Activated CD8-positive, alpha-beta memory T cell treated with anti-CD3 and anti-CD28 coated beads, Interleukin-2, amount 50 U/mL, for 1 hour (primary cell): Measurements from ENCODE around the gene CAMK2D.

Experiments
- DNase-seq: peaks from one replicate; pipeline ENCODE4 v3.0.0-alpha.2; 2020; ENCODE audit errors: extremely low read depth

The CAMK2D gene

DNA sequence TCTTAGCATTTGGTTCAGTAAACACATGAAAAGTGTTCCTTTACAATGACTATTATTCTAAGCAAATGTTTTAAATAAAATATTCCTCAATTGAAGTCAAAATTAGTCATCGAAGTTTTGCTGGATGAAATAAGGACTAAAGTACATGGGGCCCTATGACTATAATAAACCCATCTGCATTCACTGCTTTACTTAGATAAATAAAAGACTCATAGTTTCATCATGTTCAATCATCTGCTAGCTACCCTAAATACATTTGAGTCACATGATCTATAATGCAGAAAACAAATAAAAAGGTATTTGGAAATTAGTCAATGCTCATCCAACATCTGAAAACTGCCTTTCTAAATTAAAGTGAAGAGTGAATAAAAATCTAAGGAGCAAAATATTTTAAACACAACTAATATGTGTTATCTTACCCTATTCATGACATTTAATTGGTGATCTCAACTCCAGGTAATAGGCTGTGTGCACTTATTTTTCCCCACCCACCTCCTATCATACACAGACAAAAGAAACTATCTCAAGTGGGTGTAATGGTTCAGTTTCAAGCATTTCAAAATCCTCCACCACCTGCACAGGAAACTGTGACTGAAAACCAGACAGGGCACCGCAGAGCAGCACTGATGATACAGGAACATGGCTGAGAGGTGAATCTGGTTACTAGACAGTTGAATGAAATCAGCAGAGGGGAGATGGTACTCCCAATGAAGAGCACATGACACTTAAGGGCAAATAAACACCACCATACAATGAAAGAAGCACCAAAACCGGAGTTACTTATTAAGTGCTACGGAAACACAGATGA is 78.6 kb downstream of the CAMK2D start:
- peak; percentile 40 for DNase-seq

DNA sequence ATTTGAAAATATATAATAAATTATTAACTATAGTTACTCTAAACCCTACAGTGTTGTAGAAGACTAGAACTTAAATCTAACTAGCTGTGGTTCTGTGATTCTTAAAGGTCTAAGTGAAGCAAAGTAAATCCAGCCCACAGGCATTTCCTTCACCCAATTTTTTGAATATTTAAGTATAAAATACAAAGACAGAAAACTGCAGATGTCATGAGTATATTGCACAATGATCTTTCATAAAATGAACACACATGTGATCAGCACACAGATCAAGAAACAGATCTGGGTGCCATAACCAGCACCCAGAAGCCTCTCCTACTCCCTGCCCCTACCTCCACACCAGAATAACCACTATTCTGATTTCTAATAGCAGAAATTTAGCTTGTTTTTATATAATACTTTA is 82.9 kb downstream of the CAMK2D start:
- no peak for DNase-seq

DNA sequence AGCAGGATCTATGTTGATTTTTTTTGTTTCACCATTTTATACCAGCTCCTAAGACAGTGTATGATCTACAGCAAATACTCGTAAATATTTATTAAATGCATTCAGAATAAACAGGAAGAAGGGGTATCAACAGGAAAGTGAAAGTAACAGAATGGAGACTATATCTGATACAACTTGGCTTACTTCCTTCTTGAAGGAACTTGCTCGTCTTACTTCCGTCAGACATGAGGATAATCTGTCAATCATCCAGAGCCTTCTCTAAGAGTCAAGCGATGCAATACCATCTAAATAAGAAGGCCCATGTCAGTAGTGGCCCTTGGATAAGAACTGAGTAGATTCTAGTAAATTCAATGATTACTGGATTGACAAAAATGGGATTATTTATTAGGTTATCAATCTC is 84.2 kb downstream of the CAMK2D start:
- DNase-seq, result no peak

DNA sequence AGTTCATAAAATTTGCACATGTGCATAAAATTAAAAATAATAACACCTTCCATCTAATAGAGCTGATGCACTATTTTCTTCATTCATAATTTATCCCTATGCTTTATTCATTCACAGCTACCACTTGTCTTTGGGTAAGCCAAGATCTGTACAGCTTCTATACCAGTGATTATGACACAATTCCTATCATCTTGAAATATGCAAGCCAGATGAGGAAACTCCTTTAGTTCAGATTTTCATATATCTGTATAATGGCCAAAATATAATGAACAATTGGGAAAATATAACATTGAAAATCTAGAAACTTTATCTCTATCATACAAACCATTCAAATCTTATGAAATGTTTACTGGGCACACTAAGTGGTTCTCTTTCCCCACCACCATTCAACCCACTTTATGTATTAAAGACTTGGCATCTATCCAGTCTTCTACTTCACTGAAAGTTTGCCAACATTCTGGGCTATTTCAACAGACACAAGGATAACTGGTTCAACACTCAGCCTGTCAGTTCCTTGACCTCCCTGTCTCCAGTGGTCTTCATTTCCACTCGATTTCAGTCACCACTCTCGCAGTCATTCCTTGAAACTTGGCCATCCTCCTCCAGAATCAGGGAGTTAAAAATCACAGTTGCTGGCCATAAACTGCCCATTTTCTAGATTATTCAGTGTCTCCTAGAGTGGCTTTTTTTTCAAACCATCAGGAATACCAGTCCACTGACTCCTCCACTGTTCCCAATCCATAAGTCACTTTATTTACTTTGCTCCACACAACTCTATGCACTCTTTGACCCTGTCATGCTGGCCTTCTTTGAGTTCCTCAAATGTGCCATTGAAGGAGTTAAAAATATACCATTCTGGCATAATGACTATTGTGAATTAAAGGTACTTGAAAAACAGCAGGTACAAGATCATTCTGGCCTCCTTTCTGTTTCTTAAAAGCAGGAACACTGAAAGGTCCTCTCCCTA is 85.5 kb downstream of the CAMK2D start:
- no peak for DNase-seq

DNA sequence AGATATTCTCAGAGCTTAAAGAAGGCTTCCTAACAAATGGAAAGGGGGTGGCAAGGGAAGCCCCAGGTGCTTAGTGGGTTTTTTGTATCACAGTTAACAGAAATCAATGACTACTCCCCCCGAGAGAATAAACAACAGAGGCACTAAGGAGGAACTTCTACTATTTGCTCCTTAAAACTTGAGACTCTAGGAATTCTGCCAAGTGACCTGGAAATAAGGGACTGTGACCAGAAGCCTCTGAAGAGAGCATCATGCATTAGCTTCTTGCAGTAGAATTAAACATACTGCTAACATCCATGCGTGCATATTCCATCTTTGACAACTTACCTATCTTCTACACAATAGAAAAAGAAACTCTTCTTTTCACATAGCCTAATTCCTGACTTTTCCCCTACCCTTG is 86.8 kb downstream of the CAMK2D start:
- DNase-seq, result no peak

DNA sequence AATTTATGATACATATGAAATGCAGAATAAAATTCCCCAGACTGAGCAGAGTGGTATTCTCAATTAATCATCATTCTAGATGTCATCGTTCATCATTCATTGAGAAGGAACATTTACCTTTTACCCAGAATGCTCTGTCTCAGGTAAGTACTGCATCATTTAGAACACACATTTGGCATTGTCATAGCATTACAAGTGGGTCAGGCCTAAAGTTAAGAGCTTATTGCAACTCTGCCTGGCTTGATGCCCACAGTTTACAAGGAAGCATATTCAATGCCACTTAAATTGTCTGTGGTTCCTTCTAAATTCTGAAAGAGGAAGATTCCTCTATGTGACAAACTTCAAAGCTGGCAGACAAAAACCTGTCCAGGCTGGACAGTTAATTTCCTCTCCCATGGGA is 87.3 kb downstream of the CAMK2D start:
- DNase-seq, result no peak

DNA sequence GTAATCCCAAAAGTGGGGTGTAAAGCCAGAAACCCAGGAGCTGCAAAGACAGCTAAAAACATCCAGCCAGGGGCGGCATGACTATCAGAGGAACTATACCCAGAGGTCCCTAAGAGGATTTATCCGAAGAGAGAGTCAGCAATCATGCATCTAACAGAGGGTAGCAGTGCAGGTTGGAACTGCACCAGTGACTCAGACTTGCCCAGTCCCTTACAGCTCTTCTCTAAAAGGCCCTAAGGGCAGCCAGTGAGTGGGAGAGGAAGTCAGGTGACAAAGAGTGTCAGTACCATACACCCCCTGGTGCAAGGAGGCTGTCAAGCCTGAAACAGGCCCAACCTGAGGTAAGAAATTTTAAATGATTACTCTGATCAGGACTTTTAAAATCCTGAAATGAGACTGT is 88.1 kb downstream of the CAMK2D start:
- DNase-seq, result no peak

DNA sequence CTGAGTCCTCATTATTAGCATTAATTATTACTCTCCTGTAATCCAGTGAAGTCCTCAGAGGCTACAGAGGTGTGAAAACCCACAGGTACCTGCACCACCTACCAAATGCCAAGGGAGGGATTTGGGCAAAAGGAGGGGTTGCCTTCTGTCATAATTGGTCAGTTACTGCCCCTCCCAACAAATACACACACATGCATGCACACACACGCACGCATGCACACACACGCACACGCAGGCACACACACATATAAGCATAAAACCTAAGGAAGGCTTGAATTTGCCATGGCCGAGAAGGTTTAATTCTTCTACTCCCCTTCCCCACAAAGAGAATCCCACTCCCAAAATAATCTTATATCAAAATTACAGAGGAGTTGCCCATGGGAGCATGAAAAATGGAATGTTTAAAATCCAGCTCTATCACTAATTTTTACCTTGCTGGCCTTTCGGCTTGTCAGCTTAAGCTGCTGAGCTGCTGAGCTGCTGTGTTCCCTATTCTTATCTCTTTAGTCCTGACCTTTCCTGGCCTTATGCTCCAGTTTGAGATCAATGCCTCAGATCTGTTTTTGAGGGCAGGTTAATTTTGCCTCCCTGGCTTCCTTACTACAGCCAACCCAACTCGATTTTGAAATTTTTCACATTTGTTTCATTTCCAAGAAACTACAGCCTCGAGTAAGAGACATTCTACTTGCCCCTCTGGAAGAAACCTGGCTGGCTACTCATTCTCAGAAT is 95.0 kb downstream of the CAMK2D start:
- no peak for DNase-seq

DNA sequence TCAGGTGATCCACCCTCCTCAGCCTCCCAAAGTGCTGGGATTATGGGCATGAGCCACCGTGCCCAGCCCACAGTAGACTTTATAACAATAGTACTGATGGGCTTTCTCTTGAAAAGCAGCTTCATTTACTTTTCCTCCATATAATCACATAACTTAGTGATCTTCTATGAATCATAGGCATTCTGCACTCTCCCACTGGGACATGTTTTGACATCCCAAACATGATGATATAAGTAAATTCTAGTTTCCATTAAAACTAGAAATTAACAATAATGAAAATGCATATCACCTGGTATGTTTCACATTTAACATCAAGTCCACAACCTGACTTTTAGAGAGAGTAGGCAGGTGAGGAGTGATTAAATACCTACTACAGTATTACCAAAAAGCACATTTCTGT is 96.5 kb downstream of the CAMK2D start:
- no peak for DNase-seq

DNA sequence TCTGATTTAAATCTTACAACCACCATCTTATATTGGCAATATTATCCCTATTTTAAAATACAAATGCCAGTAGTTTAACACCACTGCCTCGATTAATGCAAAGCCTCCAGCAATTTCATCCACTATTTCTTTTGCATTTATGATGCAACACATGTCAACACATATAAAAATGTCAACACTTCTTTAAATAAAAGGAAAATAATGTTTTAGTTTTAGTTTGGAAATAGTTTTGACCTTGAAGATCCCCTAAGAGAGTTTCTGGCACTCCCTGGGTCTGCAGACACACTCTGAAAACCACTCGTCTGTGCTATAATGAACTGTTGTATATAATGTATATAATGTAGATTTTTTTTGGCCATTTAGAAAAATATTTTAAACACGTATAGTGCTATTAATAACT is 99.0 kb downstream of the CAMK2D start:
- DNase-seq, result no peak

DNA sequence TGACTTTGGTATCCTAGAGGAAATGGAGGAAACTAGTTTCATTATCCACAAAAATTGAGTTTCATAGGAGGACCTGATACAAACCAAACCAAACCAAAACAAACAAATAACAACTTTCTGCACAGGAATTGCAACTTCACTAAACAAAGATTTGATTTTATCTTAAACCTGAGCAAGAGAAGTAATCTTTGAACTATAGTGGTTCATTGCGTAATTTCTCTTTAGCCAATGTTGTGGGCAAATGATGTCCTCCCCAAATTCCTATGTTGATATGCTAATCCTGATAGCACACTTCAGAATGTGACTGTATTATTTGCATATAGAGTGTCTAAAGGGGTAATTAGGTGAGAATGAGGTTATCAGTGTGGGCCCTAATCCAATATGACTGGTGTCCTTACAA is 102.4 kb downstream of the CAMK2D start:
- DNase-seq, result no peak

DNA sequence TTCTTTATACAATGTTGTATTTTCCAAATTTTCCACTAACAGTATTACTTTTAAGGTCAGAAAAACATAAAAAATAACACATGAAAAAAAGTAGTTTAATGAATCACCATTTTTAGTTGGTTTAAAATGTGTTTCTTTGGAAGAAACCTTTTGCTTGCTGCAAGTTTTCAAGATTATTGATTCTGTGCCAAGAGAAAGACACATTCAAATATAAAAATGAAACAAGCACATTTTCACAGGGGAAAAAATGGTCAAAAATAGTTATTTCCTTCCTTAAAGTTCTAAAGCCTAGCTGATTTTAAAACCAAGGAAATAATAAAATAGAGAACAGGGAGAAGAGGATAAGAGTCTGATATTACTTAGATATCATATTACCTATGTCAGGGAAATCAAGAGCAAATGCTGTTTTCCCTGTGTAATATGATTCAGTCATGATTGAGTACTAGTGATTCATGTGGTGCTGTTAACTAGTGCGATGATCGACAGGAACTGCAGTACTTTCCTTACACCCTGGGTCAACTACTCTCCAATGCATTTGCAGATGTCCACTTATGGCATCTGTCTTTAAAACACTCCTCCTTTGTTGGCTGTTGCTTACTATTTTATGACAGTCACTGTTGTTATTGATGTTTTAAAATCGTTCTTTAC is 103.8 kb downstream of the CAMK2D start:
- no peak for DNase-seq

DNA sequence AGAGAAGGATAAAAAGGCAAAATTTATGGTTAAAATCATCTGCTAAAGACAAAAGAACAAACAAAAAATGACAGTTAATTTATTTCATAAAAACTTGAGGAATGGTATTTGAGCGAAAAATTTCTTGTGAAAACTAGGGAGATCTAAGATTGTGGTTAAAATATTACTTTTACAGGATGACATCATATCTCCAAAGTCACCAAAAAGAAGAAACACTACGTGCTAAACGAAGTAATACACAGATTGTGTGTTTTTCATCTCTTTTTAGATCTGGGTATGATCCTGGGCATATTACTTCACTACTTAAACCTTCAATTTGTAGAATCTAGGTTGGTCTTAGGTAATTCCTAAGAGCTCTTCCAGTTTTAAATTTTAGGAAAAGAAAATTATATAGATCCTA is 107.7 kb downstream of the CAMK2D start:
- no peak for DNase-seq

DNA sequence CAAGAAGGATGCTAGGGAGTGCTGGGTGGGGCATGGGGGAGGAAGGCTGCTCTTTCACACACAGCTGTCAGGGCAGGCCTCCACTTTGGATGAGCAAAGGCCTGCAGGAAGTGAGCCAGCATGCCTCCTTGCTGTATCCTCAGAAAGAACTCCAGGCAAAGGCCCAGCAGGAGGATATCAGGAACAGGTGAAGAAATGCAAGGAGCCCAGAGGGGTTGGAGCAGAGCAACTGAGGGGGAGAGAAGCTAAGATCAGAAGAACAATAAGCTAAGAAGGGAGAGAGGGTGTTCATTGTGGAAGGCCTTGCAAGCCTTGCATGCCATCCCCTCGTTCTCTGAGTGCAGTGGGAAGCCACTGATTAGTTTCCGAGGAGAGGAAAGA is 115.1 kb downstream of the CAMK2D start:
- DNase-seq, result no peak

DNA sequence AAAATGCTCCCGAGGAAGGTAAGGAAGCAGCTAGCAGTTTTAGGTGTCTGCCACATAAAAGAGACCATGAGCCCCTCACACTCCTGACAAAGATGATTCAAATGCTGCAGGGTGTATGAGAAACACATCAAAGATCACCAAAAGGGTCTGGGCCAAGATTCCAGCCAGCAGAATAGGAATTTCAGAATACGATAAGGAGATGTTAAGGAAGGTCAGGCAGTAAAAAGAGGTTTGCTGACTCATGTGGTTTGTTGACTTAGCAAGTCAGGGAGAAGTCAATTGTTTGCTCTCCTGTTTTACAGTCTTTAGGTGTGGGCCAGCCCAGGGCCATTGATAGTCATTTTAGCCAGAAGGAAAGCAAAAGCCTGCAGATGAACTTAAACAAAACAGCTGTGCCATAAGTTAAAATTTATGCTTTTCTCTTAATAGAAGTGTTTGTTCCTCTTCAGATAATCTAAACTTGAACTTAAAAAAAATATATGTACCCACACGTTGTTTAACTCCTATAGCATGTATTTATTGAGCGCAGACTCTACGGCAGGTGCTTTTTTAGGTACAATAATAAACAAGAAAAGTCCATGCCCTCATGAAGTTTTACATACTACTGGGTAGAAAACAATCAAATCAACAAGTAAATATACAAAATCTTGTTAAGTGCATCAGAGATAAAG is 115.6 kb downstream of the CAMK2D start:
- no peak for DNase-seq

DNA sequence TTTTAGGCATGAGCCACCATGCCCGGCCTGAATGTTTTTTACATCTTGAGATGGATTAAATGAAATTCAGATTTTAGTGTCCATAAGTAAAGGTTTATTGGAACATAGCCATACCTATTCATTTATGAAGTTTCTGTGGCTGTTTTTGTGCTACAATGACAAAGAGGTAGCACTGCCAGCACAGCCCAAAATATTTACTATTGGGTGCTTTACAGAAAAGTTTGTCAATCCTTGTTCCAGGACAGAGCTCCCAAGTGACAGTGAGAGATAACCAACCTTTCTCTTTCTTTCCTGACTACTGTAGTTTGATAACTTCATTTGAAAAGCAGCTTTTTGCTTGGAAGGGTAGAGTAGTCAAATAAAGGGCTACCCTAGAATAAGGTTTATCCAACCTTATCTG is 116.2 kb downstream of the CAMK2D start:
- DNase-seq, result no peak

DNA sequence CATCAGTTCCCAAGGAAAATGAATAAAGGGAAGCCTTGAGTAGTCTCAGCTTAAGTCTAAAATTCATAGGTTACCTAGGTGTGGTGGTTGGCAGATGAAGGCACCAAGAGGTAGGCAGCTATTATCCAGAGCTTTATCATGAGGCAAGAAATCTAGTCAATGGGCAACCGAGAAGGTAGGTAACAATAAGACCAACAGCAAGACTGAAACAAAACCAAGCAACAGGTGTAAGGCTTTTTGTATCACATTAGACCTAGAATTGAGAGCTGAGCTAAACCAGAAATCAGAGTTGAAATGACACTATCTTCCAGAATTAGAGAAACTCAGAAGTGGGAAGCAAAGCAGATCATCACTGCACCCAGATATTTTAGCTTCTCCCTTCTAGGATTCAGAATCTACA is 117.1 kb downstream of the CAMK2D start:
- DNase-seq, result no peak

DNA sequence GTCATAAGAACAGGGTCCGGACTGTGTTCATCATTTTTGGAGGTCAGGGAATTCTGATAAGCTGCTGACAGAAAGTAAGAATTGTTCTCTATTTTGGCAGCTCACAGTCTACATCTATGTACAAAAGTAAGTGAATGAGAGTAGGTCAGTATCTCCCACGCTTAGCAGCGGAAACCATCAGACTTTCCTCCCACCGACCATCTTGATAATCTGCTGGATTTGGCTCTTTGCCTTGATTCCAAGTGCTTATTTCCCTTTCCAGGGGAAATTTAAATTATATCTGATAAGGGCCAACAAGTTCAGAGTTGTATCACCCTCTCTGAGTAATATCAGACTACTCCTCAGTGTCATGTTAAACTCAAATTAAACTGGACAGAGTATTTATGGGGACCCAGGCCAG is 118.0 kb downstream of the CAMK2D start:
- no peak for DNase-seq

DNA sequence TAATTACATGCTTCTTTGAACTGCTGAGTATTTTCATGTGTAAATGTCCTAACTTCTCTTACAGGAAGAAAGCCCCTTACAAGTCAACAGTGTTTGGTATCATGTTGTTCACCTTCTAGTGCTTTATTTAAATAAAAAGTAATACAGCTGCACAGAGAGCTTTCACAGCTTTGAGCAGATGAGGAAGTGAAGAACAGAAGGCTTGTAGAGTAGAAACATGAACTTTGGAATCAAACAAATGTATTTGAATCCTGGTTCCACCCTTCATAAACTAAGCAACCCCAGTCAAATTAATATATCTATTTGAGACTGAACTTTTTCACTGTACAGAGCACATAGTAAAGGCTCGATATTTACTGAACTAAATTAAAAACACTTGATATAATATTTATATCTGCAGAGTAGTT is 120.5 kb downstream of the CAMK2D start:
- no peak for DNase-seq

DNA sequence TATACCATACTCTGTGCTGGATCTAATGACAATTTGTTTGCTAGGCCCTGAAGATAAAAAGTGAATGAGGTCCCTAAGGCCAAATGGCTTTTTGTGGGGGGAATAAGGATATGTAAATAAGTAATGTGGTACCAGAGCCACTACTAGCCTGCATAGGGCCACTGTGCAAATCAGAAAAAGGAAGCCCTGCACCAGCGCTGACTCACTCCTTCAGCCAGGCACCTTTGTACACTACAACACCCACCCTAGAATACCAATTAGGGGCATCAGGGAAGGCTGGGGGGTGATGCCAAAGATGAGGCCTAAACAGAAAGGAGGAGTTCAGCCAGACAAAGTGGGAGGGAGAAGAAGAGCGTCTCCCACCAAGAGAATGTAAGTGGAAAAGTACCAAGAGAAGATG is 122.2 kb downstream of the CAMK2D start:
- DNase-seq, result no peak

DNA sequence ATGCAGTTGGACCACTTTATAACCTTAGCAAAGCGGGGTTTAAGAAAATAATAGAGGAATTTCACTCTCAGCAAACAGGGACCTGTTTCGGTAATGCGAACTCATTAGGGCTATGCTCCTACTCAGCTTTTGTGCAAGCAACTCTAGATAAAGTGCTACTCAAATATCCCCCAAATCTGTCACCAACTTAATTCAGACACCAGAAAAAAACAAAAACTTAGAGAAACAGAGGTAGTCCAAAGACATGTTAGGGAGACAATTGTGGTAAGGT is 123.0 kb downstream of the CAMK2D start:
- DNase-seq, result no peak
